WTC11 (cell line): ENCODE measurements around the gene PACSIN3. TPM values are rescaled to one million over a fixed set of nuclear protein-coding genes. Genes with fewer than 3 reads are reported as not detected.

Experiments used
- ATAC-seq: fragments of 200-7000 bp; cut with Tn5 transposase; 2 replicates; pipeline ENCODE4 v1.10.0; 2021; ENCODE audit warnings: mild to moderate bottlenecking, moderate library complexity
- CTCF ChIA-PET: fragments of 300-600 bp; sonication (Branson Sonifier 250); formaldehyde crosslinking; loops from one replicate; lab custom pipeline; 2021; ENCODE audit warnings: antibody characterized with exemption; lab: Charles Lee
- POLR2A ChIA-PET: fragments of 350-600 bp; sonication (Branson Sonifier 250); formaldehyde crosslinking; loops from one replicate; lab custom pipeline; 2021; ENCODE audit warnings: antibody characterized with exemption; lab: Charles Lee
- DNase-seq: peaks from one replicate; pipeline ENCODE4 v3.0.0; 2021; ENCODE audit warnings: low spot score
- H3K27ac Mint-ChIP-seq: 2 replicates; pipeline ENCODE4 v1.8.0; 2021; ENCODE audit warnings: mixed read lengths
- H3K27me3 Mint-ChIP-seq: 2 replicates; pipeline ENCODE4 v1.8.0; 2021; ENCODE audit warnings: low read depth, mild to moderate bottlenecking, moderate library complexity, mixed read lengths
- H3K36me3 Mint-ChIP-seq: 2 replicates; pipeline ENCODE4 v1.8.0; 2021; ENCODE audit warnings: mixed read lengths
- H3K4me1 Mint-ChIP-seq: 2 replicates; pipeline ENCODE4 v1.8.0; 2022; ENCODE audit warnings: mixed read lengths
- H3K4me3 Mint-ChIP-seq: 2 replicates; pipeline ENCODE4 v1.8.0; 2021; ENCODE audit warnings: mild to moderate bottlenecking, moderate library complexity, mixed read lengths
- H3K9me3 Mint-ChIP-seq: 2 replicates; pipeline ENCODE4 v1.8.0; 2021; ENCODE audit warnings: mixed read lengths
- ATF1 ChIP-seq: sonication (generic); formaldehyde crosslinking; IDR thresholded peaks from 2 replicates; pipeline ENCODE4 v1.8.1; 2023; ENCODE audit warnings: mild to moderate bottlenecking, moderate library complexity, missing genetic modification reagents
- CREB1 ChIP-seq: sonication (generic); formaldehyde crosslinking; IDR thresholded peaks from 2 replicates; pipeline ENCODE4 v1.8.0; 2023; ENCODE audit warnings: mild to moderate bottlenecking, missing genetic modification reagents
- ELF4 ChIP-seq: sonication (generic); formaldehyde crosslinking; IDR thresholded peaks from 2 replicates; pipeline ENCODE4 v1.8.1; 2022; ENCODE audit warnings: low read depth, mild to moderate bottlenecking, moderate library complexity, missing genetic modification reagents
- ETV6 ChIP-seq: sonication (generic); formaldehyde crosslinking; IDR thresholded peaks from 2 replicates; pipeline ENCODE4 v1.8.1; 2022; ENCODE audit warnings: mild to moderate bottlenecking, missing genetic modification reagents
- GABPB1 ChIP-seq: sonication (generic); formaldehyde crosslinking; IDR thresholded peaks from 2 replicates; pipeline ENCODE4 v1.8.1; 2023; ENCODE audit warnings: mild to moderate bottlenecking, missing genetic modification reagents
- GRHL2 ChIP-seq: fragments of 250-450 bp; sonication (Bioruptor Pico); IDR thresholded peaks from 2 replicates; pipeline ENCODE4 v1.8.0; 2022; ENCODE audit warnings: mild to moderate bottlenecking, moderate library complexity; ENCODE audit not compliant: insufficient replicate concordance, severe bottlenecking
- GTF2I ChIP-seq: fragments of 250-450 bp; sonication (Bioruptor Pico); conservative IDR thresholded peaks from 2 replicates; pipeline ENCODE4 v1.4.0; 2021; ENCODE audit warnings: mild to moderate bottlenecking
- KAT7 ChIP-seq: sonication (generic); formaldehyde crosslinking; IDR thresholded peaks from 2 replicates; pipeline ENCODE4 v1.8.1; 2023; ENCODE audit warnings: missing genetic modification reagents, mild to moderate bottlenecking, borderline replicate concordance
- MXD4 ChIP-seq: fragments of 250-450 bp; sonication (Bioruptor Pico); IDR thresholded peaks from 2 replicates; pipeline ENCODE4 v1.8.0; 2021; ENCODE audit warnings: mild to moderate bottlenecking, moderate library complexity, borderline replicate concordance
- NFYB ChIP-seq: sonication (generic); formaldehyde crosslinking; conservative IDR thresholded peaks from 2 replicates; pipeline ENCODE4 v1.8.0; 2022; ENCODE audit warnings: low read depth, missing genetic modification reagents
- NR2C2 ChIP-seq: sonication (generic); formaldehyde crosslinking; IDR thresholded peaks from 2 replicates; pipeline ENCODE4 v1.8.0; 2022; ENCODE audit warnings: mild to moderate bottlenecking, missing genetic modification reagents
- OVOL2 ChIP-seq: fragments of 250-450 bp; sonication (Bioruptor Pico); IDR thresholded peaks from 2 replicates; pipeline ENCODE4 v1.9.0; 2021; ENCODE audit warnings: mild to moderate bottlenecking, borderline replicate concordance
- ZBTB21 ChIP-seq: sonication (generic); formaldehyde crosslinking; IDR thresholded peaks from 2 replicates; pipeline ENCODE4 v1.8.1; 2023; ENCODE audit warnings: mild to moderate bottlenecking, missing genetic modification reagents, borderline replicate concordance
- ZNF121 ChIP-seq: sonication (generic); formaldehyde crosslinking; IDR thresholded peaks from 2 replicates; pipeline ENCODE4 v1.8.0; 2023; ENCODE audit warnings: missing genetic modification reagents
- ZNF232 ChIP-seq: sonication (generic); formaldehyde crosslinking; IDR thresholded peaks from 2 replicates; pipeline ENCODE4 v1.8.0; 2022; ENCODE audit warnings: mild to moderate bottlenecking, missing genetic modification reagents
- ZNF317 ChIP-seq: sonication (generic); formaldehyde crosslinking; IDR thresholded peaks from 2 replicates; pipeline ENCODE4 v1.8.1; 2023; ENCODE audit warnings: low read depth, mild to moderate bottlenecking, moderate library complexity, missing genetic modification reagents, borderline replicate concordance
- ZNF416 ChIP-seq: fragments of 250-450 bp; sonication (Bioruptor Pico); IDR thresholded peaks from 2 replicates; pipeline ENCODE4 v1.9.0; 2021; ENCODE audit warnings: mild to moderate bottlenecking, inconsistent platforms
- total RNA-seq: library from RNA; stranded (reverse); gene quantifications from 3 replicates; pipeline ENCODE4 v1.2.3, GENCODE V29; 2021
- TF ChIP-seq, protein P1 (sequence below): sonication (generic); formaldehyde crosslinking; IDR thresholded peaks from 2 replicates; pipeline ENCODE4 v1.8.0; 2022; ENCODE audit warnings: mild to moderate bottlenecking, missing genetic modification reagents
- TF ChIP-seq, protein P2 (sequence below): sonication (generic); formaldehyde crosslinking; IDR thresholded peaks from 2 replicates; pipeline ENCODE4 v1.8.0; 2023; ENCODE audit warnings: missing genetic modification reagents
- TF ChIP-seq, protein P3 (sequence below): sonication (generic); formaldehyde crosslinking; IDR thresholded peaks from 2 replicates; pipeline ENCODE4 v1.8.1; 2022; ENCODE audit warnings: mild to moderate bottlenecking, moderate library complexity, missing genetic modification reagents
- TF ChIP-seq, protein P4 (sequence below): fragments of 250-450 bp; sonication (Bioruptor Pico); IDR thresholded peaks from 2 replicates; pipeline ENCODE4 v2.1.2; 2022; ENCODE audit warnings: mild to moderate bottlenecking, moderate library complexity
- TF ChIP-seq, protein P5 (sequence below): fragments of 250-450 bp; sonication (Bioruptor Pico); IDR thresholded peaks from 2 replicates; pipeline ENCODE4 v1.9.0; 2021; ENCODE audit warnings: mild to moderate bottlenecking, borderline replicate concordance
- TF ChIP-seq, protein P6 (sequence below): sonication (generic); formaldehyde crosslinking; IDR thresholded peaks from 2 replicates; pipeline ENCODE4 v1.8.1; 2023; ENCODE audit warnings: mild to moderate bottlenecking, missing genetic modification reagents, moderate library complexity
- TF ChIP-seq, protein P7 (sequence below): sonication (generic); formaldehyde crosslinking; IDR thresholded peaks from 2 replicates; pipeline ENCODE4 v1.8.1; 2023; ENCODE audit warnings: mild to moderate bottlenecking, missing genetic modification reagents, borderline replicate concordance

Gene PACSIN3
- total RNA-seq, 1 experiment from 2014 or later = 76.8 TPM

DNA sequence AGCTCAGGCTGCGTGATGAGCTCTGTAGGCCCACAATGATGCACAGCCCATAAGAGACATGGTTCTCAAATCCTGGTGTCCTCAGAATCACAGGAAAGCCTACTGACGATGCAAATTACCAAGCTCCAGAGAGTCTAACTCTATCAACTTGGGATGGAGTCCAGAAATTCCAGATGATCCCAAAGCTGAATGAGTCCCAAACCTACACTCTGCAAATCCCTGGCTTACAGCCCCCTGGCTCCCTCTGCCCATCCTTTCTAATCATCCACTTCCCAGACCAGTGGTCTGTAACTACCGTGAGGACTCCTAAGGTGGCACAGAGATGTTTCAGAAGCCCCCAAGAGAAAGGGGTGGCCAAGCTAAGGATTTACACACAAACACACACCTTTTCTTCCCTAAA lies 23.0 kb downstream of the PACSIN3 start:
- Mint-ChIP-seq H3K36me3 (peaks cover 41% of the 10 kb centered on the region), H3K4me1 (0 out of 2 replicates have a peak, but pooled peaks cover 3% of the 10 kb centered on the region), H3K27me3 (no peaks in the 10 kb centered on the region), H3K4me3 (no peak overlapping the region), H3K9me3 (no peaks in the 10 kb centered on the region), H3K27ac (no peak overlapping the region)
- DNase-seq = no peak
- ChIA-PET POLR2A (interaction anchor here (0.6 to 1.2 kb wide), 5 partner anchors 10 to 773 kb away, joined by 3 to 6 read pairs (median 3); no protein-coding TSS in a partner anchor), CTCF (interaction anchor here (0.5 to 3.9 kb wide), 10 partner anchors 8 to 255 kb away, joined by 3 to 36 read pairs (median 4); partner anchors contain the start of genes ACP2 and NR1H3)
- TF ChIP-seq, protein P1, sequence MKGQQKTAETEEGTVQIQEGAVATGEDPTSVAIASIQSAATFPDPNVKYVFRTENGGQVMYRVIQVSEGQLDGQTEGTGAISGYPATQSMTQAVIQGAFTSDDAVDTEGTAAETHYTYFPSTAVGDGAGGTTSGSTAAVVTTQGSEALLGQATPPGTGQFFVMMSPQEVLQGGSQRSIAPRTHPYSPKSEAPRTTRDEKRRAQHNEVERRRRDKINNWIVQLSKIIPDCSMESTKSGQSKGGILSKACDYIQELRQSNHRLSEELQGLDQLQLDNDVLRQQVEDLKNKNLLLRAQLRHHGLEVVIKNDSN = no peak
- TF ChIP-seq GTF2I (no peak), OVOL2 (no peak), CREB1 (no peak), ZNF121 (no peak), ZNF232 (CRISPR knock-in tag) (no peak), ELF4 (CRISPR knock-in tag) (no peak), ZNF317 (CRISPR knock-in tag) (no peak), ZNF416 (CRISPR knock-in tag) (no peak), NR2C2 (CRISPR knock-in tag) (no peak)
- TF ChIP-seq, protein P2, sequence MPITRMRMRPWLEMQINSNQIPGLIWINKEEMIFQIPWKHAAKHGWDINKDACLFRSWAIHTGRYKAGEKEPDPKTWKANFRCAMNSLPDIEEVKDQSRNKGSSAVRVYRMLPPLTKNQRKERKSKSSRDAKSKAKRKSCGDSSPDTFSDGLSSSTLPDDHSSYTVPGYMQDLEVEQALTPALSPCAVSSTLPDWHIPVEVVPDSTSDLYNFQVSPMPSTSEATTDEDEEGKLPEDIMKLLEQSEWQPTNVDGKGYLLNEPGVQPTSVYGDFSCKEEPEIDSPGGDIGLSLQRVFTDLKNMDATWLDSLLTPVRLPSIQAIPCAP (CRISPR knock-in tag) = no peak
- TF ChIP-seq, protein P3, sequence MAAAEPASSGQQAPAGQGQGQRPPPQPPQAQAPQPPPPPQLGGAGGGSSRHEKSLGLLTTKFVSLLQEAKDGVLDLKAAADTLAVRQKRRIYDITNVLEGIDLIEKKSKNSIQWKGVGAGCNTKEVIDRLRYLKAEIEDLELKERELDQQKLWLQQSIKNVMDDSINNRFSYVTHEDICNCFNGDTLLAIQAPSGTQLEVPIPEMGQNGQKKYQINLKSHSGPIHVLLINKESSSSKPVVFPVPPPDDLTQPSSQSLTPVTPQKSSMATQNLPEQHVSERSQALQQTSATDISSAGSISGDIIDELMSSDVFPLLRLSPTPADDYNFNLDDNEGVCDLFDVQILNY = no peak
- TF ChIP-seq, protein P4, sequence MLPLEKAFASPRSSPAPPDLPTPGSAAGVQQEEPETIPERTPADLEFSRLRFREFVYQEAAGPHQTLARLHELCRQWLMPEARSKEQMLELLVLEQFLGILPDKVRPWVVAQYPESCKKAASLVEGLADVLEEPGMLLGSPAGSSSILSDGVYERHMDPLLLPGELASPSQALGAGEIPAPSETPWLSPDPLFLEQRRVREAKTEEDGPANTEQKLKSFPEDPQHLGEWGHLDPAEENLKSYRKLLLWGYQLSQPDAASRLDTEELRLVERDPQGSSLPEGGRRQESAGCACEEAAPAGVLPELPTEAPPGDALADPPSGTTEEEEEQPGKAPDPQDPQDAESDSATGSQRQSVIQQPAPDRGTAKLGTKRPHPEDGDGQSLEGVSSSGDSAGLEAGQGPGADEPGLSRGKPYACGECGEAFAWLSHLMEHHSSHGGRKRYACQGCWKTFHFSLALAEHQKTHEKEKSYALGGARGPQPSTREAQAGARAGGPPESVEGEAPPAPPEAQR = no peak
- TF ChIP-seq, protein P5, sequence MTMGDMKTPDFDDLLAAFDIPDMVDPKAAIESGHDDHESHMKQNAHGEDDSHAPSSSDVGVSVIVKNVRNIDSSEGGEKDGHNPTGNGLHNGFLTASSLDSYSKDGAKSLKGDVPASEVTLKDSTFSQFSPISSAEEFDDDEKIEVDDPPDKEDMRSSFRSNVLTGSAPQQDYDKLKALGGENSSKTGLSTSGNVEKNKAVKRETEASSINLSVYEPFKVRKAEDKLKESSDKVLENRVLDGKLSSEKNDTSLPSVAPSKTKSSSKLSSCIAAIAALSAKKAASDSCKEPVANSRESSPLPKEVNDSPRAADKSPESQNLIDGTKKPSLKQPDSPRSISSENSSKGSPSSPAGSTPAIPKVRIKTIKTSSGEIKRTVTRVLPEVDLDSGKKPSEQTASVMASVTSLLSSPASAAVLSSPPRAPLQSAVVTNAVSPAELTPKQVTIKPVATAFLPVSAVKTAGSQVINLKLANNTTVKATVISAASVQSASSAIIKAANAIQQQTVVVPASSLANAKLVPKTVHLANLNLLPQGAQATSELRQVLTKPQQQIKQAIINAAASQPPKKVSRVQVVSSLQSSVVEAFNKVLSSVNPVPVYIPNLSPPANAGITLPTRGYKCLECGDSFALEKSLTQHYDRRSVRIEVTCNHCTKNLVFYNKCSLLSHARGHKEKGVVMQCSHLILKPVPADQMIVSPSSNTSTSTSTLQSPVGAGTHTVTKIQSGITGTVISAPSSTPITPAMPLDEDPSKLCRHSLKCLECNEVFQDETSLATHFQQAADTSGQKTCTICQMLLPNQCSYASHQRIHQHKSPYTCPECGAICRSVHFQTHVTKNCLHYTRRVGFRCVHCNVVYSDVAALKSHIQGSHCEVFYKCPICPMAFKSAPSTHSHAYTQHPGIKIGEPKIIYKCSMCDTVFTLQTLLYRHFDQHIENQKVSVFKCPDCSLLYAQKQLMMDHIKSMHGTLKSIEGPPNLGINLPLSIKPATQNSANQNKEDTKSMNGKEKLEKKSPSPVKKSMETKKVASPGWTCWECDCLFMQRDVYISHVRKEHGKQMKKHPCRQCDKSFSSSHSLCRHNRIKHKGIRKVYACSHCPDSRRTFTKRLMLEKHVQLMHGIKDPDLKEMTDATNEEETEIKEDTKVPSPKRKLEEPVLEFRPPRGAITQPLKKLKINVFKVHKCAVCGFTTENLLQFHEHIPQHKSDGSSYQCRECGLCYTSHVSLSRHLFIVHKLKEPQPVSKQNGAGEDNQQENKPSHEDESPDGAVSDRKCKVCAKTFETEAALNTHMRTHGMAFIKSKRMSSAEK (CRISPR knock-in tag) = no peak
- no peak for ATAC-seq

DNA sequence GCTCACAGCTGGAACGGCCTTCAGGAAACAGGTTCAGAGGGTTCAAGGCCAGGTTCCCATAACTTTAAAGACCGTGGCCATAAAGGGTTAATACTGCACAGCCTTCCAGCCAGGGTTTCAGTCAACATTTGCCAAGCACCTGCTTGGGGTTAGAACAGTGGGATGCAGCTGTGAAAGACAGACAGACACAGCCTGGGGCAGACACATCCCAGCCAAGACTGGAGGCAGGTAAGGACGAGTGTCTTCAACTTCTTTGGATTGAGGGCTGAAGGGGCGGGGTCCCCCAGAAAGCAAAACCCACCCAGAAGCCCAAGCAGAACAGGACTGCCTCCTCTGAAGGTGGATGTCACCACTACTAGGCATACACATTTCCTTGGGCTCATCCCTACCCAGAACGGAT lies 23.8 kb downstream of the PACSIN3 start:
- Mint-ChIP-seq H3K9me3 (no peaks in the 10 kb centered on the region), H3K4me1 (0 out of 2 replicates have a peak, but pooled peaks cover 3% of the 10 kb centered on the region), H3K27me3 (no peaks in the 10 kb centered on the region), H3K36me3 (peaks cover 33% of the 10 kb centered on the region), H3K27ac (no peak overlapping the region), H3K4me3 (no peak overlapping the region)
- POLR2A ChIA-PET = interaction anchor here (0.5 to 1.2 kb wide), 4 partner anchors 10 to 413 kb away, joined by 3 to 4 read pairs (median 3); no protein-coding TSS in a partner anchor
- ATAC-seq (no peak), DNase-seq (no peak)
- CTCF ChIA-PET = interaction anchor here (0.5 to 3.9 kb wide), 12 partner anchors 9 to 277 kb away, joined by 3 to 36 read pairs (median 4); partner anchors contain the start of genes ACP2, DDB2 and NR1H3
- no peak for TF ChIP-seq KAT7 (CRISPR knock-in tag)
- no peak for TF ChIP-seq ATF1 (CRISPR knock-in tag)
- no peak for TF ChIP-seq ETV6 (CRISPR knock-in tag)
- TF ChIP-seq GRHL2 (CRISPR knock-in tag) = no peak
- no peak for TF ChIP-seq ELF4 (CRISPR knock-in tag)
- no peak for TF ChIP-seq GABPB1 (CRISPR knock-in tag)
- no peak for TF ChIP-seq MXD4
- TF ChIP-seq, protein P6, sequence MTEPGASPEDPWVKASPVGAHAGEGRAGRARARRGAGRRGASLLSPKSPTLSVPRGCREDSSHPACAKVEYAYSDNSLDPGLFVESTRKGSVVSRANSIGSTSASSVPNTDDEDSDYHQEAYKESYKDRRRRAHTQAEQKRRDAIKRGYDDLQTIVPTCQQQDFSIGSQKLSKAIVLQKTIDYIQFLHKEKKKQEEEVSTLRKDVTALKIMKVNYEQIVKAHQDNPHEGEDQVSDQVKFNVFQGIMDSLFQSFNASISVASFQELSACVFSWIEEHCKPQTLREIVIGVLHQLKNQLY (CRISPR knock-in tag) = no peak
- TF ChIP-seq NFYB (CRISPR knock-in tag) = no peak
- TF ChIP-seq ZBTB21 (CRISPR knock-in tag) = no peak
- TF ChIP-seq, protein P7, sequence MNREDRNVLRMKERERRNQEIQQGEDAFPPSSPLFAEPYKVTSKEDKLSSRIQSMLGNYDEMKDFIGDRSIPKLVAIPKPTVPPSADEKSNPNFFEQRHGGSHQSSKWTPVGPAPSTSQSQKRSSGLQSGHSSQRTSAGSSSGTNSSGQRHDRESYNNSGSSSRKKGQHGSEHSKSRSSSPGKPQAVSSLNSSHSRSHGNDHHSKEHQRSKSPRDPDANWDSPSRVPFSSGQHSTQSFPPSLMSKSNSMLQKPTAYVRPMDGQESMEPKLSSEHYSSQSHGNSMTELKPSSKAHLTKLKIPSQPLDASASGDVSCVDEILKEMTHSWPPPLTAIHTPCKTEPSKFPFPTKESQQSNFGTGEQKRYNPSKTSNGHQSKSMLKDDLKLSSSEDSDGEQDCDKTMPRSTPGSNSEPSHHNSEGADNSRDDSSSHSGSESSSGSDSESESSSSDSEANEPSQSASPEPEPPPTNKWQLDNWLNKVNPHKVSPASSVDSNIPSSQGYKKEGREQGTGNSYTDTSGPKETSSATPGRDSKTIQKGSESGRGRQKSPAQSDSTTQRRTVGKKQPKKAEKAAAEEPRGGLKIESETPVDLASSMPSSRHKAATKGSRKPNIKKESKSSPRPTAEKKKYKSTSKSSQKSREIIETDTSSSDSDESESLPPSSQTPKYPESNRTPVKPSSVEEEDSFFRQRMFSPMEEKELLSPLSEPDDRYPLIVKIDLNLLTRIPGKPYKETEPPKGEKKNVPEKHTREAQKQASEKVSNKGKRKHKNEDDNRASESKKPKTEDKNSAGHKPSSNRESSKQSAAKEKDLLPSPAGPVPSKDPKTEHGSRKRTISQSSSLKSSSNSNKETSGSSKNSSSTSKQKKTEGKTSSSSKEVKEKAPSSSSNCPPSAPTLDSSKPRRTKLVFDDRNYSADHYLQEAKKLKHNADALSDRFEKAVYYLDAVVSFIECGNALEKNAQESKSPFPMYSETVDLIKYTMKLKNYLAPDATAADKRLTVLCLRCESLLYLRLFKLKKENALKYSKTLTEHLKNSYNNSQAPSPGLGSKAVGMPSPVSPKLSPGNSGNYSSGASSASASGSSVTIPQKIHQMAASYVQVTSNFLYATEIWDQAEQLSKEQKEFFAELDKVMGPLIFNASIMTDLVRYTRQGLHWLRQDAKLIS (CRISPR knock-in tag) = no peak
